ENCODE data around the gene SCPEP1. TPM values are rescaled to one million over a fixed set of nuclear protein-coding genes. Genes with fewer than 3 reads are reported as not detected.

The SCPEP1 gene
- polyA plus RNA-seq, 1 donor from 2014 or later: 2.6 TPM

GRCh38 chr17:57016764-57017116 is 38.8 kb downstream of the SCPEP1 start:
- H3K9me2 ChIP-seq (ENCODE audit: insufficient read depth, low read length): no peaks in the 10 kb centered on the region
- H3K79me2 ChIP-seq (replicated peaks; ENCODE audit: insufficient read depth, low read length): no peaks in the 10 kb centered on the region
- no peak overlapping the region for H3K27ac ChIP-seq (ENCODE audit: low read length)
- H3K9me3 ChIP-seq (ENCODE audit: low read length): no peaks in the 10 kb centered on the region
- no peaks in the 10 kb centered on the region for H3K27me3 ChIP-seq (ENCODE audit: insufficient read depth, low read depth, low read length)
- H4K20me1 ChIP-seq (ENCODE audit: insufficient read depth): no peaks in the 10 kb centered on the region
- no peak overlapping the region for H3K4me3 ChIP-seq (ENCODE audit: low read length)
- H2AFZ ChIP-seq (ENCODE audit: low read depth, low read length): no peak overlapping the region
- no peaks in the 10 kb centered on the region for H3F3A ChIP-seq (ENCODE audit: insufficient read depth, low read length, poor library complexity, severe bottlenecking)
- H3K4me2 ChIP-seq (ENCODE audit: low read length): no peak overlapping the region
- no peak overlapping the region for H3K9ac ChIP-seq (ENCODE audit: low read length)
- no peaks in the 10 kb centered on the region for H3K36me3 ChIP-seq (ENCODE audit: insufficient read depth, low read length)
- no peak for TF ChIP-seq SMC3 (conservative IDR thresholded peaks at IDR 0.05; ENCODE audit: poor library complexity)
- no peak for TF ChIP-seq MXI1 (conservative IDR thresholded peaks at IDR 0.05; ENCODE audit: poor library complexity, severe bottlenecking)
- no peak for TF ChIP-seq POLR2AphosphoS5 (IDR thresholded peaks at IDR 0.05)
- no peak for TF ChIP-seq EZH2 (IDR thresholded peaks at IDR 0.05; ENCODE audit: borderline replicate concordance, insufficient read depth, low read length, poor library complexity, severe bottlenecking)
- TF ChIP-seq, protein P1, sequence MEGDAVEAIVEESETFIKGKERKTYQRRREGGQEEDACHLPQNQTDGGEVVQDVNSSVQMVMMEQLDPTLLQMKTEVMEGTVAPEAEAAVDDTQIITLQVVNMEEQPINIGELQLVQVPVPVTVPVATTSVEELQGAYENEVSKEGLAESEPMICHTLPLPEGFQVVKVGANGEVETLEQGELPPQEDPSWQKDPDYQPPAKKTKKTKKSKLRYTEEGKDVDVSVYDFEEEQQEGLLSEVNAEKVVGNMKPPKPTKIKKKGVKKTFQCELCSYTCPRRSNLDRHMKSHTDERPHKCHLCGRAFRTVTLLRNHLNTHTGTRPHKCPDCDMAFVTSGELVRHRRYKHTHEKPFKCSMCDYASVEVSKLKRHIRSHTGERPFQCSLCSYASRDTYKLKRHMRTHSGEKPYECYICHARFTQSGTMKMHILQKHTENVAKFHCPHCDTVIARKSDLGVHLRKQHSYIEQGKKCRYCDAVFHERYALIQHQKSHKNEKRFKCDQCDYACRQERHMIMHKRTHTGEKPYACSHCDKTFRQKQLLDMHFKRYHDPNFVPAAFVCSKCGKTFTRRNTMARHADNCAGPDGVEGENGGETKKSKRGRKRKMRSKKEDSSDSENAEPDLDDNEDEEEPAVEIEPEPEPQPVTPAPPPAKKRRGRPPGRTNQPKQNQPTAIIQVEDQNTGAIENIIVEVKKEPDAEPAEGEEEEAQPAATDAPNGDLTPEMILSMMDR (IDR thresholded peaks at IDR 0.05; ENCODE audit: poor library complexity, severe bottlenecking): no peak
- no peak for TF ChIP-seq RAD21 (conservative IDR thresholded peaks at IDR 0.05)
- no peak for TF ChIP-seq TAF1 (IDR thresholded peaks at IDR 0.05; ENCODE audit: low read depth)
- TF ChIP-seq EP300 (conservative IDR thresholded peaks at IDR 0.05; ENCODE audit: poor library complexity, severe bottlenecking): no peak
- TF ChIP-seq, protein P2, sequence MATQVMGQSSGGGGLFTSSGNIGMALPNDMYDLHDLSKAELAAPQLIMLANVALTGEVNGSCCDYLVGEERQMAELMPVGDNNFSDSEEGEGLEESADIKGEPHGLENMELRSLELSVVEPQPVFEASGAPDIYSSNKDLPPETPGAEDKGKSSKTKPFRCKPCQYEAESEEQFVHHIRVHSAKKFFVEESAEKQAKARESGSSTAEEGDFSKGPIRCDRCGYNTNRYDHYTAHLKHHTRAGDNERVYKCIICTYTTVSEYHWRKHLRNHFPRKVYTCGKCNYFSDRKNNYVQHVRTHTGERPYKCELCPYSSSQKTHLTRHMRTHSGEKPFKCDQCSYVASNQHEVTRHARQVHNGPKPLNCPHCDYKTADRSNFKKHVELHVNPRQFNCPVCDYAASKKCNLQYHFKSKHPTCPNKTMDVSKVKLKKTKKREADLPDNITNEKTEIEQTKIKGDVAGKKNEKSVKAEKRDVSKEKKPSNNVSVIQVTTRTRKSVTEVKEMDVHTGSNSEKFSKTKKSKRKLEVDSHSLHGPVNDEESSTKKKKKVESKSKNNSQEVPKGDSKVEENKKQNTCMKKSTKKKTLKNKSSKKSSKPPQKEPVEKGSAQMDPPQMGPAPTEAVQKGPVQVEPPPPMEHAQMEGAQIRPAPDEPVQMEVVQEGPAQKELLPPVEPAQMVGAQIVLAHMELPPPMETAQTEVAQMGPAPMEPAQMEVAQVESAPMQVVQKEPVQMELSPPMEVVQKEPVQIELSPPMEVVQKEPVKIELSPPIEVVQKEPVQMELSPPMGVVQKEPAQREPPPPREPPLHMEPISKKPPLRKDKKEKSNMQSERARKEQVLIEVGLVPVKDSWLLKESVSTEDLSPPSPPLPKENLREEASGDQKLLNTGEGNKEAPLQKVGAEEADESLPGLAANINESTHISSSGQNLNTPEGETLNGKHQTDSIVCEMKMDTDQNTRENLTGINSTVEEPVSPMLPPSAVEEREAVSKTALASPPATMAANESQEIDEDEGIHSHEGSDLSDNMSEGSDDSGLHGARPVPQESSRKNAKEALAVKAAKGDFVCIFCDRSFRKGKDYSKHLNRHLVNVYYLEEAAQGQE (IDR thresholded peaks at IDR 0.05; ENCODE audit: borderline replicate concordance): no peak

DNA sequence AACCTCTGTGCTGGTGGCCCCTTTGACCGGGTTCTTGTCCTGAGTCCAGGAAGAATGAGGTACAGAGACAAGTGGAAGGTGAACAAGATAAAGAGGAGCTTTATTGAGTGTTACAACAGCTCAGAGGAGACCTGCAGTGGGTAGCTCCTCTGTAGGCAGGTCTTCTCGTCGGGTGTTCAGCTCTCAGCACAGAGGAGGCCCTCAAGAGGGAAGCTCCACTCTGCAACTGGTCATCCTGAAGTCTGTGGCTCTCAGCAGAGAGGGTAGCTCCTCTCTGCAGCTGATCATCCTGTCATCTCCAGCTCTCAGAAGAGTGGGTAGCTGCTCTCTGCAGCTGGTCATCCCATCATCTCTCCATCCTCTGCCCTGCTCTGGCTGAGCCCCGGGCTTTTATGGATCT is 39.7 kb downstream of the SCPEP1 start:
- no peaks in the 10 kb centered on the region for H3K79me2 ChIP-seq (replicated peaks; ENCODE audit: insufficient read depth, low read length)
- no peaks in the 10 kb centered on the region for H4K20me1 ChIP-seq (ENCODE audit: insufficient read depth)
- H3K27ac ChIP-seq (ENCODE audit: low read length): no peak overlapping the region
- H3K9ac ChIP-seq (ENCODE audit: low read length): no peak overlapping the region
- H3K4me3 ChIP-seq (ENCODE audit: low read length): no peak overlapping the region
- no peaks in the 10 kb centered on the region for H3K9me3 ChIP-seq (ENCODE audit: low read length)
- H3K27me3 ChIP-seq (ENCODE audit: insufficient read depth, low read depth, low read length): no peaks in the 10 kb centered on the region
- TF ChIP-seq RAD21 (conservative IDR thresholded peaks at IDR 0.05) (no peak), POLR2AphosphoS5 (IDR thresholded peaks at IDR 0.05) (no peak), EP300 (conservative IDR thresholded peaks at IDR 0.05; ENCODE audit: poor library complexity, severe bottlenecking) (no peak)
- H3K4me2 ChIP-seq (ENCODE audit: low read length): no peak overlapping the region
- no peak overlapping the region for H2AFZ ChIP-seq (ENCODE audit: low read depth, low read length)
- no peaks in the 10 kb centered on the region for H3K9me2 ChIP-seq (ENCODE audit: insufficient read depth, low read length)
- H3K36me3 ChIP-seq (ENCODE audit: insufficient read depth, low read length): no peaks in the 10 kb centered on the region
- no peaks in the 10 kb centered on the region for H3F3A ChIP-seq (ENCODE audit: insufficient read depth, low read length, poor library complexity, severe bottlenecking)

DNA sequence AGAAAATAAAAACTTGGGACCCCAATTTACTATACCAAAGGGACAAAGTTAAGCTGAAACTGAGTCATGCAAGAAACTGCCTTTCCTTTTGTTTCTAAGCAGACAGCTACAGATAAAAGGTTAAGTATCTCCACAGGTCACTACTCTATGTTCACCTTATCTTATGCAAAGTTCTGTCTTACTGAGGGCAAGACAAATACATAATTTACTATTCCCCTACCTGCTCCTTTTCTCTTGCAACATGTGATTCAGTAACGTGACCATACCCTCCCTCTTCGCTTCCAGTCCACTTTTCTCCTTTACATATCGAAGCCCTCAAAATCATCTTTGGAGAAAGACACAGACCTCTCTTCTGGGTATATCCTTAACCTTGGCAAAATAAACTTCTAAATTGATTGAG is 42.3 kb downstream of the SCPEP1 start:
- no peaks in the 10 kb centered on the region for H3F3A ChIP-seq (ENCODE audit: insufficient read depth, low read length, poor library complexity, severe bottlenecking)
- H3K4me3 ChIP-seq (ENCODE audit: low read length): no peak overlapping the region
- H4K20me1 ChIP-seq (ENCODE audit: insufficient read depth): no peaks in the 10 kb centered on the region
- no peaks in the 10 kb centered on the region for H3K27me3 ChIP-seq (ENCODE audit: insufficient read depth, low read depth, low read length)
- no peaks in the 10 kb centered on the region for H3K36me3 ChIP-seq (ENCODE audit: insufficient read depth, low read length)
- H3K4me2 ChIP-seq (ENCODE audit: low read length): no peak overlapping the region
- no peaks in the 10 kb centered on the region for H3K9me2 ChIP-seq (ENCODE audit: insufficient read depth, low read length)
- TF ChIP-seq POLR2AphosphoS5 (IDR thresholded peaks at IDR 0.05) (no peak), EP300 (conservative IDR thresholded peaks at IDR 0.05; ENCODE audit: poor library complexity, severe bottlenecking) (no peak), TAF1 (IDR thresholded peaks at IDR 0.05; ENCODE audit: low read depth) (no peak), MXI1 (conservative IDR thresholded peaks at IDR 0.05; ENCODE audit: poor library complexity, severe bottlenecking) (no peak)
- no peak overlapping the region for H2AFZ ChIP-seq (ENCODE audit: low read depth, low read length)
- H3K79me2 ChIP-seq (replicated peaks; ENCODE audit: insufficient read depth, low read length): no peaks in the 10 kb centered on the region
- H3K9me3 ChIP-seq (ENCODE audit: low read length): no peaks in the 10 kb centered on the region
- H3K9ac ChIP-seq (ENCODE audit: low read length): no peak overlapping the region
- H3K27ac ChIP-seq (ENCODE audit: low read length): no peak overlapping the region
